Gastroesophageal sphincter (tissue), 3 donors: ENCODE measurements around the gene KRTDAP.
"Not testable (repeated sequence)": the region's sequence is repeated elsewhere in the genome, so short reads cannot be mapped to it uniquely, and the experiment has no call there.

Experiments
- EP300 ChIP-seq: sonication (generic); formaldehyde crosslinking; IDR thresholded peaks from one replicate; pipeline ENCODE4 v1.6.1; 2017; ENCODE audit warnings: antibody characterized with exemption, mild to moderate bottlenecking
- POLR2A ChIP-seq, 2 donors: fragments of 450-650 bp; IDR thresholded peaks; one replicate each; pipeline ENCODE4 v1.6.1; 2017; ENCODE audit warnings: antibody characterized with exemption in 2 of 2, mild to moderate bottlenecking in 2 of 2, moderate library complexity in 1 of 2
- POLR2AphosphoS5 ChIP-seq: sonication (generic); formaldehyde crosslinking; IDR thresholded peaks from one replicate; pipeline ENCODE4 v1.6.1; 2017; ENCODE audit warnings: antibody characterized with exemption
- TF ChIP-seq, protein P1 (sequence below), 4 experiments: fragments of 200-600 bp in 2 of 4; fragments of 450-650 bp in 2 of 4; sonication (generic) in 1 of 4; IDR thresholded peaks; one replicate each; pipeline ENCODE4 v1.5.1; 2017 to 2019; ENCODE audit warnings: antibody characterized with exemption in 4 of 4, mild to moderate bottlenecking in 2 of 4, moderate library complexity in 2 of 4

DNA sequence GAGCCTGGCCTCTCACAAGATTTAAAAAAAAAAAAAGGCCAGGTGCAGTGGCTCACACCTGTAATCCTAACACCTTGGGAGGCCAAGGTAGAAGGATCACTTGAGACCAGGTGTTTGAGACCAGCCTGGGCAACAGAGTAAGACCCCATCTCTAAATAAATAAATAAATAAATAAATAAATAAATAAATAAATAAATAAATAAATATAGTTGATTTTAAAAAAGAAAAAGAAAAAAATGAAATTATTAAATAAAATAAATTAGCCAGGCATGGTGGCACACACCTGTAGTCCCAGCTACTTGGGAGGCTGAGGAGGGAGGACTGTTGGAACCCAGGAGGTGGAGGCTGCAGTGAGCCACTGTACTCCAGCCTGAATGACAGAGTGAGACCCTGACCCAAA is 28.5 kb downstream of the KRTDAP start:
- TF ChIP-seq, protein P1, sequence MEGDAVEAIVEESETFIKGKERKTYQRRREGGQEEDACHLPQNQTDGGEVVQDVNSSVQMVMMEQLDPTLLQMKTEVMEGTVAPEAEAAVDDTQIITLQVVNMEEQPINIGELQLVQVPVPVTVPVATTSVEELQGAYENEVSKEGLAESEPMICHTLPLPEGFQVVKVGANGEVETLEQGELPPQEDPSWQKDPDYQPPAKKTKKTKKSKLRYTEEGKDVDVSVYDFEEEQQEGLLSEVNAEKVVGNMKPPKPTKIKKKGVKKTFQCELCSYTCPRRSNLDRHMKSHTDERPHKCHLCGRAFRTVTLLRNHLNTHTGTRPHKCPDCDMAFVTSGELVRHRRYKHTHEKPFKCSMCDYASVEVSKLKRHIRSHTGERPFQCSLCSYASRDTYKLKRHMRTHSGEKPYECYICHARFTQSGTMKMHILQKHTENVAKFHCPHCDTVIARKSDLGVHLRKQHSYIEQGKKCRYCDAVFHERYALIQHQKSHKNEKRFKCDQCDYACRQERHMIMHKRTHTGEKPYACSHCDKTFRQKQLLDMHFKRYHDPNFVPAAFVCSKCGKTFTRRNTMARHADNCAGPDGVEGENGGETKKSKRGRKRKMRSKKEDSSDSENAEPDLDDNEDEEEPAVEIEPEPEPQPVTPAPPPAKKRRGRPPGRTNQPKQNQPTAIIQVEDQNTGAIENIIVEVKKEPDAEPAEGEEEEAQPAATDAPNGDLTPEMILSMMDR (IDR thresholded peaks at IDR 0.05): not testable (repeated sequence)
- not testable (repeated sequence) for TF ChIP-seq EP300; POLR2A (IDR thresholded peaks at IDR 0.05); POLR2AphosphoS5
